Liver (tissue), 3 donors: ENCODE results near the gene DHCR24.
"Not testable (repeated sequence)": the region's sequence is repeated elsewhere in the genome, so short reads cannot be mapped to it uniquely, and the experiment has no call there.

Experiments used
- GABPA ChIP-seq, 2 donors: IDR thresholded peaks in 1 of 2; conservative IDR thresholded peaks in 1 of 2; 2 replicates each; pipeline ENCODE4 v1.6.1; 2016; ENCODE audit warnings: antibody characterized with exemption in 2 of 2, mild to moderate bottlenecking in 1 of 2, moderate library complexity in 1 of 2
- JUND ChIP-seq, 2 donors: IDR thresholded peaks; 2 replicates each; pipeline ENCODE4 v1.6.1; 2016; ENCODE audit warnings: antibody characterized with exemption in 2 of 2
- NR2F2 ChIP-seq: IDR thresholded peaks from 2 replicates; pipeline ENCODE4 v1.6.1; 2016; ENCODE audit warnings: antibody characterized with exemption
- RAD21 ChIP-seq, 2 donors: IDR thresholded peaks; 2 replicates each; pipeline ENCODE4 v1.6.1; 2016; ENCODE audit warnings: antibody characterized with exemption in 2 of 2, mild to moderate bottlenecking in 2 of 2
- TF ChIP-seq, protein P1 (sequence below): fragments of 150-350 bp; IDR thresholded peaks from 2 replicates; pipeline ENCODE4 v1.5.1; 2017; ENCODE audit warnings: improper control_type of control experiment, low read depth, low read length; ENCODE audit not compliant: missing input control
- TF ChIP-seq, protein P2 (sequence below): IDR thresholded peaks from 2 replicates; pipeline ENCODE4 v1.6.1; 2016; ENCODE audit warnings: antibody characterized with exemption, mild to moderate bottlenecking
- TF ChIP-seq, protein P3 (sequence below): IDR thresholded peaks from 2 replicates; pipeline ENCODE4 v1.6.1; 2016; ENCODE audit warnings: antibody characterized with exemption
- donor health status: healthy.
- donor health status: healthy.

DNA sequence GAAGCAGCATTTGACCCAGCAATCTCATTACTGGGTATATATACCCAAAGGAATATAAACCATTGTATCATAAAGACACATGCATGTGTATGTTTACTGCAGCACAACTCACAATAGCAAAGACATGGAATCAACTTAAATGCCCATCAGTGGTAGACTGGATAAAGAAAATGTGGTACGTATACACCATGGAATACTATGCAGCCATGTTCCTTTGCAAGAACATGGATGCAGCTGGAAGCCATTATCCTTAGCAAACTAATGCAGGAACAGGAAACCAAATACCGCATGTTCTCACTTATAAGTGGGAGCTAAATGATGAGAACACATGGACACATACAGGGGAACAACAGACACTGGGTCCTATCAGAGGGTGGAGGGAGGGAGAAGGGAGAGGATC is 5.4 kb downstream of the DHCR24 start:
- TF ChIP-seq, protein P1, sequence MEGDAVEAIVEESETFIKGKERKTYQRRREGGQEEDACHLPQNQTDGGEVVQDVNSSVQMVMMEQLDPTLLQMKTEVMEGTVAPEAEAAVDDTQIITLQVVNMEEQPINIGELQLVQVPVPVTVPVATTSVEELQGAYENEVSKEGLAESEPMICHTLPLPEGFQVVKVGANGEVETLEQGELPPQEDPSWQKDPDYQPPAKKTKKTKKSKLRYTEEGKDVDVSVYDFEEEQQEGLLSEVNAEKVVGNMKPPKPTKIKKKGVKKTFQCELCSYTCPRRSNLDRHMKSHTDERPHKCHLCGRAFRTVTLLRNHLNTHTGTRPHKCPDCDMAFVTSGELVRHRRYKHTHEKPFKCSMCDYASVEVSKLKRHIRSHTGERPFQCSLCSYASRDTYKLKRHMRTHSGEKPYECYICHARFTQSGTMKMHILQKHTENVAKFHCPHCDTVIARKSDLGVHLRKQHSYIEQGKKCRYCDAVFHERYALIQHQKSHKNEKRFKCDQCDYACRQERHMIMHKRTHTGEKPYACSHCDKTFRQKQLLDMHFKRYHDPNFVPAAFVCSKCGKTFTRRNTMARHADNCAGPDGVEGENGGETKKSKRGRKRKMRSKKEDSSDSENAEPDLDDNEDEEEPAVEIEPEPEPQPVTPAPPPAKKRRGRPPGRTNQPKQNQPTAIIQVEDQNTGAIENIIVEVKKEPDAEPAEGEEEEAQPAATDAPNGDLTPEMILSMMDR = not testable (repeated sequence)
- TF ChIP-seq RAD21 (IDR thresholded peaks at IDR 0.05); NR2F2; GABPA (IDR thresholded peaks at IDR 0.05 in 1 of 2, conservative IDR thresholded peaks at IDR 0.05 in 1 of 2); JUND (IDR thresholded peaks at IDR 0.05): not testable (repeated sequence)
- TF ChIP-seq, protein P2, sequence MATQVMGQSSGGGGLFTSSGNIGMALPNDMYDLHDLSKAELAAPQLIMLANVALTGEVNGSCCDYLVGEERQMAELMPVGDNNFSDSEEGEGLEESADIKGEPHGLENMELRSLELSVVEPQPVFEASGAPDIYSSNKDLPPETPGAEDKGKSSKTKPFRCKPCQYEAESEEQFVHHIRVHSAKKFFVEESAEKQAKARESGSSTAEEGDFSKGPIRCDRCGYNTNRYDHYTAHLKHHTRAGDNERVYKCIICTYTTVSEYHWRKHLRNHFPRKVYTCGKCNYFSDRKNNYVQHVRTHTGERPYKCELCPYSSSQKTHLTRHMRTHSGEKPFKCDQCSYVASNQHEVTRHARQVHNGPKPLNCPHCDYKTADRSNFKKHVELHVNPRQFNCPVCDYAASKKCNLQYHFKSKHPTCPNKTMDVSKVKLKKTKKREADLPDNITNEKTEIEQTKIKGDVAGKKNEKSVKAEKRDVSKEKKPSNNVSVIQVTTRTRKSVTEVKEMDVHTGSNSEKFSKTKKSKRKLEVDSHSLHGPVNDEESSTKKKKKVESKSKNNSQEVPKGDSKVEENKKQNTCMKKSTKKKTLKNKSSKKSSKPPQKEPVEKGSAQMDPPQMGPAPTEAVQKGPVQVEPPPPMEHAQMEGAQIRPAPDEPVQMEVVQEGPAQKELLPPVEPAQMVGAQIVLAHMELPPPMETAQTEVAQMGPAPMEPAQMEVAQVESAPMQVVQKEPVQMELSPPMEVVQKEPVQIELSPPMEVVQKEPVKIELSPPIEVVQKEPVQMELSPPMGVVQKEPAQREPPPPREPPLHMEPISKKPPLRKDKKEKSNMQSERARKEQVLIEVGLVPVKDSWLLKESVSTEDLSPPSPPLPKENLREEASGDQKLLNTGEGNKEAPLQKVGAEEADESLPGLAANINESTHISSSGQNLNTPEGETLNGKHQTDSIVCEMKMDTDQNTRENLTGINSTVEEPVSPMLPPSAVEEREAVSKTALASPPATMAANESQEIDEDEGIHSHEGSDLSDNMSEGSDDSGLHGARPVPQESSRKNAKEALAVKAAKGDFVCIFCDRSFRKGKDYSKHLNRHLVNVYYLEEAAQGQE = not testable (repeated sequence)
- TF ChIP-seq, protein P3, sequence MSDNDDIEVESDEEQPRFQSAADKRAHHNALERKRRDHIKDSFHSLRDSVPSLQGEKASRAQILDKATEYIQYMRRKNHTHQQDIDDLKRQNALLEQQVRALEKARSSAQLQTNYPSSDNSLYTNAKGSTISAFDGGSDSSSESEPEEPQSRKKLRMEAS = not testable (repeated sequence)
